HEK293 (cell line): ENCODE results near the gene ZRSR2.
"Not testable (repeated sequence)": the region's sequence is repeated elsewhere in the genome, so short reads cannot be mapped to it uniquely, and the experiment has no call there.

Experiments
- CTCF ChIA-PET: fragments of 350-600 bp; formaldehyde crosslinking; extraction: SDS; loops from one replicate; lab custom pipeline; 2021; ENCODE audit warnings: antibody characterized with exemption; lab: Yijun Ruan, JAX
- POLR2A ChIA-PET: fragments of 300-600 bp; formaldehyde crosslinking; extraction: SDS; loops from one replicate; lab custom pipeline; 2020; ENCODE audit warnings: antibody characterized with exemption, inconsistent platforms; lab: Yijun Ruan, JAX
- H3K27ac ChIP-seq: fragments of 200-500 bp; sonication (Bioruptor generic); 2 replicates; pipeline ENCODE4 v1.5.1; 2014; ENCODE audit warnings: low read depth, low read length, control low read depth, inconsistent platforms; ENCODE audit errors: extremely low read depth
- H3K36me3 ChIP-seq, 2 experiments: fragments of 200-500 bp in 1 of 2; sonication (Bioruptor generic) in 1 of 2; 1 replicate in 1 of 2; 2 replicates in 1 of 2; pipeline ENCODE4 v1.5.1; 2014 to 2017; ENCODE audit warnings: inconsistent platforms in 2 of 2, low read length in 2 of 2; ENCODE audit not compliant: control insufficient read depth in 2 of 2, insufficient read depth in 1 of 2
- H3K4me1 ChIP-seq: fragments of 200-500 bp; sonication (Bioruptor generic); 2 replicates; pipeline ENCODE4 v1.5.1; 2014; ENCODE audit warnings: mild to moderate bottlenecking, low read length, inconsistent platforms; ENCODE audit not compliant: control insufficient read depth, insufficient read depth
- H3K4me3 ChIP-seq: 2 replicates; pipeline ENCODE4 v1.5.1; 2011; ENCODE audit warnings: low read depth, mild to moderate bottlenecking, control low read depth, low read length, moderate library complexity
- H3K9me3 ChIP-seq: fragments of 200-500 bp; sonication (Bioruptor generic); 2 replicates; pipeline ENCODE4 v1.5.1; 2014; ENCODE audit warnings: low read depth, low read length, inconsistent platforms; ENCODE audit not compliant: control insufficient read depth, insufficient read depth
- IKZF3 ChIP-seq: fragments of 450-650 bp; IDR thresholded peaks from 2 replicates; pipeline ENCODE4 v1.5.0; 2018; ENCODE audit warnings: missing biosample characterization, mild to moderate bottlenecking, missing genetic modification characterization, moderate library complexity
- ZBTB1 ChIP-seq: fragments of 450-650 bp; formaldehyde crosslinking; IDR thresholded peaks from 2 replicates; pipeline ENCODE4 v1.5.1; 2016; ENCODE audit warnings: missing biosample characterization, missing genetic modification characterization
- ZNF18 ChIP-seq: fragments of 450-650 bp; formaldehyde crosslinking; IDR thresholded peaks from 2 replicates; pipeline ENCODE4 v1.5.1; 2016; ENCODE audit warnings: missing biosample characterization, missing genetic modification characterization
- ZNF223 ChIP-seq: fragments of 450-650 bp; formaldehyde crosslinking; IDR thresholded peaks from 2 replicates; pipeline ENCODE4 v1.5.1; 2016; ENCODE audit warnings: missing biosample characterization, missing genetic modification characterization
- ZNF248 ChIP-seq: fragments of 450-650 bp; formaldehyde crosslinking; IDR thresholded peaks from 2 replicates; pipeline ENCODE4 v1.5.1; 2017; ENCODE audit warnings: missing biosample characterization, missing genetic modification characterization
- ZNF394 ChIP-seq: fragments of 450-650 bp; formaldehyde crosslinking; IDR thresholded peaks from 2 replicates; pipeline ENCODE4 v1.5.1; 2016; ENCODE audit warnings: missing biosample characterization, missing genetic modification characterization, mild to moderate bottlenecking, moderate library complexity, borderline replicate concordance
- ZNF510 ChIP-seq: fragments of 450-650 bp; formaldehyde crosslinking; IDR thresholded peaks from 2 replicates; pipeline ENCODE4 v1.5.1; 2018; ENCODE audit warnings: mild to moderate bottlenecking, missing genetic modification characterization, missing biosample characterization; ENCODE audit not compliant: insufficient replicate concordance
- ZNF521 ChIP-seq: fragments of 450-650 bp; formaldehyde crosslinking; IDR thresholded peaks from 2 replicates; pipeline ENCODE4 v1.5.1; 2017; ENCODE audit warnings: missing biosample characterization, mild to moderate bottlenecking, missing genetic modification characterization
- ZNF658 ChIP-seq: fragments of 450-650 bp; formaldehyde crosslinking; IDR thresholded peaks from 2 replicates; pipeline ENCODE4; 2016; ENCODE audit warnings: missing biosample characterization, missing genetic modification characterization
- ZNF664 ChIP-seq: fragments of 450-650 bp; formaldehyde crosslinking; IDR thresholded peaks from 2 replicates; pipeline ENCODE4 v1.5.1; 2016; ENCODE audit warnings: missing biosample characterization, missing genetic modification characterization
- TF ChIP-seq, protein P1 (sequence below): fragments of 450-650 bp; formaldehyde crosslinking; IDR thresholded peaks from 2 replicates; pipeline ENCODE4 v1.5.1; 2016; ENCODE audit warnings: missing biosample characterization, missing genetic modification characterization
- TF ChIP-seq, protein P2 (sequence below): fragments of 450-650 bp; formaldehyde crosslinking; IDR thresholded peaks from 2 replicates; pipeline ENCODE4 v1.5.1; 2016; ENCODE audit warnings: missing biosample characterization, missing genetic modification characterization, low read depth

The ZRSR2 gene

GRCh38 chrX:15825936-15826335, 35.7 kb downstream of the ZRSR2 start (continued):
- TF ChIP-seq ZBTB1 (tag by site-specific recombination) (no peak), ZNF521 (tag by site-specific recombination) (no peak), ZNF510 (tag by site-specific recombination) (no peak)
- TF ChIP-seq, protein P1, sequence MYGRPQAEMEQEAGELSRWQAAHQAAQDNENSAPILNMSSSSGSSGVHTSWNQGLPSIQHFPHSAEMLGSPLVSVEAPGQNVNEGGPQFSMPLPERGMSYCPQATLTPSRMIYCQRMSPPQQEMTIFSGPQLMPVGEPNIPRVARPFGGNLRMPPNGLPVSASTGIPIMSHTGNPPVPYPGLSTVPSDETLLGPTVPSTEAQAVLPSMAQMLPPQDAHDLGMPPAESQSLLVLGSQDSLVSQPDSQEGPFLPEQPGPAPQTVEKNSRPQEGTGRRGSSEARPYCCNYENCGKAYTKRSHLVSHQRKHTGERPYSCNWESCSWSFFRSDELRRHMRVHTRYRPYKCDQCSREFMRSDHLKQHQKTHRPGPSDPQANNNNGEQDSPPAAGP (tag by site-specific recombination): no peak

DNA sequence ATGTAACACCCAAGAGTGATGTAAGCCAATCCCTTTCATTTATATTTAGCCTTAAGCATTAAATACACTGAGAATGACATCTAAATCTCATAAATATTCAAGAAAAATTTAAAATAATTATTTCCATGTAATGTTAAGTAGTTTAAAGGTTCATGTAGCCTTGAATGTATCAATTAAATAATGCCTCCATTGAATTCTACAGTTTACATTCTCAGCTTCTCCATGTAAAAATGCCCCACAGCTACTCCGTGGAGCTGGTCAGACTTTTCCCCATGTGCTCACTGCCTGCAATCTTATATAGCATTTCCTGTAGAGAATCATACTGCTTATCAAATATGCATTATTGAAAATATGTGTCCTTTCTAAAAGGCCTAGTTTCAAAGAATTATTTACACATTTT, 38.9 kb downstream of the ZRSR2 start:
- ChIA-PET POLR2A (interaction anchor here (1.4 kb wide), 1 partner anchor 26 kb away, joined by 3 read pairs; the partner anchor contains the start of gene AP1S2), CTCF (interaction anchor here (1.6 kb wide), 1 partner anchor 19 kb away, joined by 3 read pairs; no protein-coding TSS in a partner anchor)
- Histone ChIP-seq H3K36me3 (peaks cover 10 to 36% of the 10 kb centered on the region in 2 experiments; a peak in 2 of 3 replicates), H3K9me3 (no peaks in the 10 kb centered on the region), H3K4me1 (no peaks in the 10 kb centered on the region), H3K4me3 (no peak overlapping the region), H3K27ac (no peak overlapping the region)
- no peak for TF ChIP-seq ZNF658
- peak; percentile 63; the same call in 1 of the 2 replicates for TF ChIP-seq ZNF394 (tag by site-specific recombination)
- no peak for TF ChIP-seq ZNF223 (tag by site-specific recombination)
- TF ChIP-seq ZNF248 (tag by site-specific recombination): no peak
- no peak for TF ChIP-seq IKZF3 (tag by site-specific recombination)
- TF ChIP-seq ZNF18: no peak

DNA sequence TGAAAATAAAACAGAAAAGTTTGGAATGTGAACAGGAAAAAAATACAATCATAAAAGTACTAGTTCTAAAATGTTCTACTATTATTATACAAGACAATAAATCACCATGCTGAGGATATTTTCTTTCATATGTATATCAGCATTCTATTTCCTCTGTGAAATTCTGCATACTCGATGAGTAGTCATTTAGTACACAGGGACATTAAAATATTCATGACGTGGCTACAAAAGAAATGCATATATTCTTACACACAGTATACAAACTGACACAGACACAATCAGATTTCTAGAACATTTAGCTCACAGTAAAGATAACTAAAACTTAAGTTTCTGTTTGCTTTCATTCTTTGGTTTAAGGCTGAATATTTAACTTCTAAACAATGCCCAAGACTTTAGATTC, 41.1 kb downstream of the ZRSR2 start:
- H3K9me3 ChIP-seq, H3K27ac ChIP-seq, H3K4me3 ChIP-seq, H3K4me1 ChIP-seq, CTCF ChIA-PET, POLR2A ChIA-PET: not testable (repeated sequence)
- H3K36me3 ChIP-seq: peaks cover 8 to 33% of the 10 kb centered on the region in 2 experiments

GRCh38 chrX:15834053-15834452, 43.8 kb downstream of the ZRSR2 start:
- ChIA-PET POLR2A (no interaction called here), CTCF (no interaction called here)
- peaks cover 3 to 32% of the 10 kb centered on the region in 2 experiments for H3K36me3 ChIP-seq
- H3K9me3 ChIP-seq: no peaks in the 10 kb centered on the region
- TF ChIP-seq ZNF664 (tag by site-specific recombination): no peak
- TF ChIP-seq, protein P2, sequence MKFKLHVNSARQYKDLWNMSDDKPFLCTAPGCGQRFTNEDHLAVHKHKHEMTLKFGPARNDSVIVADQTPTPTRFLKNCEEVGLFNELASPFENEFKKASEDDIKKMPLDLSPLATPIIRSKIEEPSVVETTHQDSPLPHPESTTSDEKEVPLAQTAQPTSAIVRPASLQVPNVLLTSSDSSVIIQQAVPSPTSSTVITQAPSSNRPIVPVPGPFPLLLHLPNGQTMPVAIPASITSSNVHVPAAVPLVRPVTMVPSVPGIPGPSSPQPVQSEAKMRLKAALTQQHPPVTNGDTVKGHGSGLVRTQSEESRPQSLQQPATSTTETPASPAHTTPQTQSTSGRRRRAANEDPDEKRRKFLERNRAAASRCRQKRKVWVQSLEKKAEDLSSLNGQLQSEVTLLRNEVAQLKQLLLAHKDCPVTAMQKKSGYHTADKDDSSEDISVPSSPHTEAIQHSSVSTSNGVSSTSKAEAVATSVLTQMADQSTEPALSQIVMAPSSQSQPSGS: peak; percentile 87
- TF ChIP-seq, all 188 proteins: peak for 1
- H3K4me1 ChIP-seq: peaks cover 6% of the 10 kb centered on the region
- H3K27ac ChIP-seq: no peak overlapping the region
- no peak overlapping the region for H3K4me3 ChIP-seq
